HG03460 (cell line): ENCODE measurements around the gene EME1.

ENCODE experiments used
- ATAC-seq: cut with Tn5 transposase; IDR thresholded peaks from one replicate; pipeline ENCODE4 v1.9.1; 2021; ENCODE audit not compliant: unreplicated experiment

EME1 gene

DNA sequence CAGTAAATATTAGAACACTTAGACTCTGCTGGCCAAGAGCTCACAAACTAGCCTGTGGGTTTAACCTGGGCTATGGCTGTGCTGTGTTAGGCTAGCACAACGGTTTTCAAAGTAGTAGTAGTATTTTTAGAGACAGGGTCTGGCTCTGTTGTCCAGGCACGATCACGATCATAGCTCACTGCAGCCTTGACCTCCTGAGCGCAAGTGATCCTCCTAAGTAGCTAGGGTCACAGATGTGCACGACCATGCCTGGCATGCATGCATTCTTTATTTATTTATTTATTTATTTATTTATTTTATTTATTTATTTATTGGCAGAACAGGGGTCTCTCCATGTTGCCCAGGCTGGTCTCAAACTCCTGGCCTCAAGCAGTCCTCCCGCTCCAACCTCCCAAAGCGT, 10.4 kb upstream of the EME1 start:
- ATAC-seq, result no peak

DNA sequence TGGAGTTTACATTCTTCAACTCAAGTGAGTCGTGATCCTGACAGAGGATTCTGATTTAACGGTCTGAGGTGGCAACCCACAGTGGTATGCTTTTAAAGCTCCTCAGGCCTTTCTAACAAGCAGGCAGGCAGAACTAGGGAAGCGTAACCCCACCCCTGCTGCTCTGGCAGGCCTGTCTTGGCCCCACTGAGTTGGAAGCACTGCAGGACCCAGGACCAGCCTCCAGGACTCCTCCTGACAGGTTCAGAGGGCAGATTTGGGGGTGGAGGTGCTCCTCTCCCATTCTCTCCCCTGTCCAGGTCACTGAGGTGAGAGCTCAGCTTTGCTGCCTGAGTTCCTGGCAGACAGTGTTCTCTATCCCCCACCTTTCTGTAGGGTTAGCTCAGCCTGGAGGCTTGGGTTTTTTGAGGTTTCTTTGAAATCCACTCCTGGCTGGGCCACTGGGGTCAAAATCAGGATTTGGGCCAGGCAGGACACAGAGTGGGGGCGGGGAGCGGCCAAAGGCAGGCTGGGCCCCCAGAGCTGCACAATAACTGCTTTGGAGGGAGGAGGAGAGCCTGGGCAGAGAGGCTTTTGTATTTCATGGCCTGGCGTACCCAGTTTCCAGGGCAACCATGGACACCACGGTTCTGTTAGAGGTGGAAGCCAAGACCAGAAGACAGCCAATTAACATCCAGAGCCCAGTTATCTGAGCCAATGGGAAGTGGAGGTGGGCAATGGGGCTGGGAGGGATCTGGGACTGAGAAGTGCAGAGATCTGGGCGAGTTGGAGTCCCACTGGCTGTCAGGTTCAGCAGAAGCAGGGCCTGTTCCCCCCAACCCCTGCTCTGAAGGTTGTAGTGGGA, 9.6 kb upstream of the EME1 start:
- ATAC-seq, result no peak

DNA sequence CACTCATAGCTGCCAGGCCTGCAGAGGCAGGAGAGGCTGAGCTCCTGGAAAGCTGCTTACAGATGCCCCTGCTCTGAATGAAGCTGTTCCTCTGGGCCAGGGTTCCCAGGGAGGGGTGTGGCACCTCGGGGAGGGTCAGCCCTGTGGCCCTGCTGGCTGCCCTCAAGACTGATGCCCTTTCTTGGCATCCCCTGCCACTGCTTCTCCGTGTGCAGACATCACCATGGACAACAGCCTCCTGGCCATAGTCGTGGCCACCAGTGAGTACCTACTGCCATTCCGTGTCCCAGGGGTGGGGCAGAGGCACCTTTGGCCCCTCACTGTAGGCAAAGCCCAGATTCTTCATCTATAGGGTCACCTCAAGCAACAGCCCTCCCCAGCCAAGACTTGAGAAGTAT, 9.0 kb upstream of the EME1 start:
- no peak for ATAC-seq

DNA sequence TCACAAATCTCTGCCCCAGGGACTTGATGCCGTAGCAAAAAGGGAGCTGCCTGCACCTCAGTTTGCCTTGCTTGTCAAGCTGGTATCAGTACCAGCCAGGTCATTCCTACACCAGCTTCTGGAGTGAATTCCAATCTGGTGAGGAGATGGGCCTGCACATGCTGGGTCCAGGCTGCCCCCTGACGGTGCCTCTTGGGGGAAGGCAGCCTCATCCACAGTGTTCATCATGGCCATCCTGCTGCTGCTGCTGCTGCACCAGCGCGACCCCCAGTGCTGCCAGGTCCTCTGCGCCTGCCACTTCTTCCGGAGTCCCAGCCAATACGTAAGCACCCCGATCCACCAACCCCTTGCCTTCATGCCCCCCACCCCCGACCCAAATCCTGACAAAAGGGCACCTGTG, 8.3 kb upstream of the EME1 start:
- ATAC-seq, result no peak

DNA sequence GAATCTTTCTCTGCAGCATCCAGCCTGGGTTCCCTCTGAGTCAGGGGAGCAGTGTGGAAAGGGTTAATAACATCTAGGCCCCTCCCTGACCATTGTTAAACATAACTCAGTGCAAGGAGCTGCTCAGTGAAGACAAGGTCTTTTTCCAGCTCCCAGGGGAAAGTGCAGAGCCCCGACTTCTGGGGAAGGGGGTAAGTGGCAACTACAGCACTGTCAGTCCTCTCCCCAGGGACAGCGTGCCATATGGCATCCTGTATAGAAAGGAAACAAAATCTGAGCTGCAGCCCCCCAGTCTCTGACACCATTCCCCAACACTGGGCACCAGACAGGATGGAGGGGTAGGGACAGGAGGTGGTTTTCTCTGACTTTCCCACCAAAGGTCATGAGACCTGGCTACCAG, 7.9 kb upstream of the EME1 start:
- ATAC-seq, result no peak

DNA sequence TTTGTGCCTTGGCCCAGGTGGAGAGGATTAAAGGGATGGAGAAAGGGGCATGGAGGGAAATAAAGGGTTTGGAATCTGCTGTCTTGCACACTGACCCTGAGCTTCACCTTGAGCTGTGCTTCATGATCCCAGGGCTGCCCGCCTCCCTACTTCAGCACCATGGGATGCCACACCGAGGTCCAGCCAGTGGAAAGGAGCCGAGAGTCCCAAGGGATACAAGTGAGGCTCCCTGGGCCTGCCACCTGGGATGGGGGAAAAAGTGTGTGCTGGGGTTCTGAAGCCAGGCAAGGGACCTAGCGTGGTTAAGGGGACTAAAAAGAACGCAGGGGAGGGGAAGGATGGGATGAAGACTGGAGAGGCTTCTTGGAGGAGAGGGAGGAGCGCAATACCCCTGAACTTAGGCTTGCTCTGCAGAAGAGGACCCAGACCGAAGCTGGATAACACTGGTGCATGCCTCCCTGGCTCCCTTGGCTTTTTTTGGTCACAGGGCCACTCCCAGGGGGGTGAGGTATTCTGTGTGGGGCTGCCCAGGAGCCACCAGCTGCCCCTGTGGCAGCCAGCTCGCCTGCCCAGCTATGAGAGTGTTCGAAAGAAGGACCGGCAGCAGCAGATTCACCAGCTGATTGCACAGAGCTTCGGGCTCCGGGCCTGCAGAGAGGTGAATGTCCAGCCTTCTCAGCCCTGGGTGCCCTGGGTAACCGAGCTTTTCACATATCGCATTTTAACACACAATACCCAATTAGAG, 7.2 kb upstream of the EME1 start:
- no peak for ATAC-seq

DNA sequence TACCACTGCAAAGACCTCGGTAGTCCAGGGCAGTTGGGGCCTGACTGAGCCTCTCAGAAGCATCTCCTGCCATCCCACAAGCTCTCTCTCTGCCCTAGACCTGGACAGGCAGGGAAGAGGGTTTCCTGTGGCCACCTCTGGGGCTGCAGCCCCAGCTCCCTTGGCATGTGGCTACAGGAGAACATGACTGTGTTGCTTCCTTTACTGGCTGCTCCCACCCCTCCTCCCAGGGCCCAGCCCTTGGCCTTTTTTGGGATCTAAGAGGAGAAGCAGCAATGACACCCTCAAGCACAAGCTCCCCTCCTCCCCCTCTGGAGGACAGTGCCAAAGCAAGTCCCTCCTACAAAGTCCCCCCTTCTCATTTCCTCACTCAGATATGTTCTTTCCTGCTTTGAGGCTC, 5.6 kb upstream of the EME1 start:
- no peak for ATAC-seq

DNA sequence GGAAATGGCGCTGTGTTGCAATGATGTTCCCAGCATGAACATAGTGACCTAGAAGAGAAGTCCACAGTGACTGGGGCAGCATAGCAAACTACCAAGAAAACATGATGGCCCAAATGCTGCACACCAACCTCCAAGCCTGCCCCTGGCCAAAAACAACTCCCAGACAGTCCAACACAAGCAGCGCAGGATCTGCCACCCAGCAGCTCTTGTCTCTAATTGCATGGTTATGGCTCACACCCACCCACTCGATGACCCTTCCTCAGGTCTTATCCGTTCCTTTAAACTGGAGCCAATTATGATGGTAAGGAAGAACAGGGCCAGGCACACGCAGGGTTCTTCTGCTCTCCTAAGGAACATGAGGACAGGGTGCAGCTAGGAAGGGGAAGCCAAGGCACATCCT, 3.0 kb upstream of the EME1 start:
- ATAC-seq, result no peak

DNA sequence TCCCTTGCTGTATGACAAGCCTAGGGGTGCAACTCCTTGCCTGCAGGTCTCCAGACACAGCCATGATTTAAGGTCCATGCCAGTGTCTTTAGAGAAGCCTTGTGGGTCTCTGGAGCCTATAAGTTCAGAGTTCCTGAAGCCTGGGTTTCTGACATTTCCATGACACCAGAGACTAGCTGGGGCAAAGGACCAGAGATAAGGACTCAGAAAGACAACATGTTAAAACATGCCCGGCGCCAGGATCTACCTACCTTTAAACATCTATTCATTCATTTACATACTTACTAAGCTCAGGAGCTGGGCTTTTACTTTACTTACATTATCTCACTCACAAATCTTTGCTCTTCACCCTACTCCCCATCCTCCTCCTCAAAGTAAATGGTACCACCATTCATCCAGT, 1.5 kb upstream of the EME1 start:
- no peak for ATAC-seq

DNA sequence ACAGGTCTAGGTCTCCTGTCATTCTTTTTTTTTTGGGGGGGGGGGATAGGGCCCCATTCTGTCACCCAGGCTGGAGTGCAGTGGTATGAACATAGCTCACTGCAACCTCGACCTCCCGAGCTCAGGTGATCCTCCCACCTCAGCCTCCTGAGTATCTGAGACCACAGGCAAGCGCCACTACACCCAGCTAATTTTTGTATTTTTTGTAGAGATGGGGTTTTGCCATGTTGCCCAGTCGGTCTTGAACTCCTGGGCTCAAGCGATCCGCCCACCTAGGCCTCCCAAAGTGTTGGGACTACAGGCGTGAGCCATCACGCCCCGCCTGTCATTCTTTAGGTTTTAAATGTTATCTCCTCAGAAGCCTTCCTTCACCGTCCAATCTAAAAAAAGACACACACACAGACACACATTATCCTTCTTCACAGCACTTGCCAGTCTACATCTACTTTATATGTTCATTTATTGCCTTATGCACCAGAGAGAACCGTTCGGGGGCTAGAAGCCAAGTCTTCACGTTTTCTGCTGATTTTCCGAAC, 739 bp upstream of the EME1 start:
- ATAC-seq, result no peak

DNA sequence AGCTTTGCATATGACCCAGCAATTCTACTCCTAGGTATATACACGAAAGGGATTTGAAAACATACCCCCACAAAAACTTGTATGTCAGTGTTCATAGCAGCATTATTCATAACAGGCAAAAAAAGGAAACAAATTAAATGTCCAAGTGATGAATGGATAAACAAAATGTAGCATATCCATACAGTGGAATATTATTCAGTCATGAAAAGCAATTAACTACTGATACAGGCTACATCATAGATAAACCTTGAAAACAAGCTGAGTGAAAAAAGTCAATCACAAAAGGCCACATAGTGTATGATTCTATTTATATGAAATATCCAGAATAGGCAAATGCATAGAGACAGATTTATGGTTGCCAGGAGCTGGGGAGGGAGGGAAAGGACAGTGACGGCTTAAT, 676 bp downstream of the EME1 start:
- no peak for ATAC-seq

DNA sequence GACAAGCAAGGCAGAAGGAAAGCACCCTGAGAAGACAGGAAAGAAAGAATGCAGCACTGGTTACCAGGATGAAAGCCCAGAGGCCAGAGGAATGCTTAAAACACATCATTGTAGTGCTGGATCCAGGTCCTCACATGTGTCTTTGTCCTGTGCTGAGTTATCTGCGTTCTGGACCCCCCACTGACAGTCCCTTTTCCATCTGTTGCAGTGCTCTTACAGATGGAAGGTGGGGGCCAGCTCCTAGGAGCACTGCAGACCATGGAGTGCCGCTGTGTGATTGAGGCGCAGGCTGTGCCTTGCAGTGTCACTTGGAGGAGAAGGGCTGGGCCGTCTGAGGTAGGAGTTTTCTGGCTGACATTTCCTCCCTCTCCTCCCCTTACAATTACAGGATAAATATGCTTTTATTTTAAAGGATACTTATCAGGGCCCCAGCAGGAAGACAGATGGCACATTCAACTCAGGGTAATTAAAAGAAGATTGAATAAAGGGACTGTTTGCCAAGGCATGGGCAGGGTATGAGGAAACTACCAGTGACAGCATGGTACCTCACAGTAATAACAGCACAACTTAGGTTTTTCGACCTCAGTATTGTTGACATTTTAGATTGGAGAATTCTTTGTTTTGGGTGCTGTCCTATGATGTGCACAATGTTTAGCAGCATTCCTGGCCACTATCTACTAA, 3.0 kb downstream of the EME1 start:
- no peak for ATAC-seq

DNA sequence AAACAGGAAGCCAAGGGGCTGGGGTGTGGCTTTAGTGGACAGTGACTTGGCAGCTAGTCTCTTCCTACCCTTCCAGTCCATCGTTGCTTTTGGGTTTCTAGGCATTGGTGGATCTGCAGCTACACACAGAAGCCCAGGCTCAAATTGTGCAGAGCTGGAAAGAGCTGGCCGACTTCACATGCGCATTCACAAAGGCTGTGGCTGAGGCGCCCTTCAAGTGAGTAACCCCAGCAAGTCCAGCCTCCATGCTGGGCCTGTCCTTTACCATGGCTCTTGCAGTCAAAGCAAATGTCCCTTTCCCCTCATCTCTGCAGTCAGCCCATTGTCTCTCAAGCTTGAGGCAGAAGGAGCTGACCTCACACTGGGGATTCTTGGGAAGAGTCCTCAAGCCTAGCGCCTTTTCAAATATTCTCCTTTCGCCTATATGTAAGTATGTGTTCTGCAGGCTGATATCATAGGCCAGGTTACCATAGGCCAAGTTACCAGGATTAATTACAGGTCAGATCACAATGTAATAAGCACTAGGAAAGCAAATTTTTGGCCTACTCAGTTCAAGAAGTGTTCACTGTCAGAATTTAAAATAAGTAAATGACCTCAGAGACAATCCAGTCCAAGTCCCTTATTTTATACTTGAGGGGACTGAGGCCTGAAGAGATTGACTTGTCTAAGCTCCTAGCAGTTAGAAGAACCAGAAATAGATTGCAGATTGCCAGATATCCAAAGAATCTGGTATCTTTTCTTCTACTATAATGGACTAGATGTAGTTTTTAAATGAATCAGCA, 6.5 kb downstream of the EME1 start:
- ATAC-seq, result no peak

DNA sequence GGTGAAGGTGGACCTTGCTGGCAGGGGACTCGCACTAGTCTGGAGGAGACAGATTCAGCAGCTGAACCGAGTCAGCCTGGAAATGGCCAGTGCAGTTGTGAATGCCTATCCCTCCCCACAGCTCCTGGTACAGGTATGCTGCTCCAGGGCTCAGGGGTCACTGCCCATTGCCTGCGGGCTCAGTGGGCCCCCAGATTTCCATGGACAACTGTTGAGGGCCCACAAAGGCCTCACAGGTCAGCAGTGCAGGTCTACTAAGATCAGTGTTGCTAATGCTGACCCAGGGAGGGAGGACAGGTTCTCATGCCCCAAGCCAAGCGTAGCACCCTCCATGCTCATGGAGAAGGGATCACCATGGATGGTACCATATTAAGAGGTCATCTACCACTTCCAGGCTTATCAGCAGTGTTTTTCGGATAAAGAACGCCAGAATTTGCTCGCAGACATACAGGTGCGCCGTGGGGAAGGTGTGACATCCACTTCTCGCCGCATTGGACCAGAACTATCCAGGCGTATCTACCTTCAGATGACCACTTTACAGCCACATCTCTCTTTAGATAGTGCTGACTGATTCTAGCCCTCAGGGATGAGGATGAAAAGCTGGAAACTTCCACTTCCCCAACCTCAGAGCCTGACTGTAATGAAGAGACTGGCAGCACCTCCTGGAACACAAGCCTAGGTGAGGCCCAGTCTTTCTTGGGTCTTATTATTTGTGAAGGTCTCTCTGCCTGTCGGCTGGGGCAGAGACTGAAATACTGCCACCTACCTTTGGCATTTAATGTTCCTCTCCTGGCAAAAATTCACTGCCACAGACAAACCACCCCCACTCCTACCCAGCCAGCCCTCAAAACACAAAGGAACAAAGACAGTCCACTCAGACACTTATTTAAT, 7.6 kb downstream of the EME1 start:
- ATAC-seq, result no peak

DNA sequence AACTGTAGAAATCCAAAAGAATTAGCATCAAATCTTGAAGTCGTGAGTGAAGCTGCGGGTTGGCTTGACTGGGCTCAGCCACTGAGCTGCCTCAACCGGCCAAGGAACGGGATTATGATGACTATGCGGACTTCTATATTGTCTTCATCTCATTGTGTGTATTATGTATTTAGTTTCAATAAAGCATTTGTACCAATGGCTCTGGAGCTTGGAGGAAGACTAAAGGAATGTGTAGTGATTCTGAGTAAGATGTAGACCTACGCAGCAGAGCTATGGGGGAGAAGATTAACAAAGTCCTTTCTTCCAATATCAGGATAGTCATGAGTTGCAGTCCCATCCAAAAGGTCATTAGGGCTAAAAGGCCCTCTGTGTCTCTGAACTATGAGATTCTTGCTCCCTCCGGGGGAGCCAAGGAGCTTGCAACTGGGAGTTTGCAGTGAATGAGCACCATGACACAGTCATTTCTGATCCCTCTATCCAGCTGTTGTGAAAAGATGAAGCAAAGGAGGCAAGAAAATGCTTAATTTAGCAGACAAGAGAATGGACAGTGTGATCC, 8.3 kb downstream of the EME1 start:
- no peak for ATAC-seq

DNA sequence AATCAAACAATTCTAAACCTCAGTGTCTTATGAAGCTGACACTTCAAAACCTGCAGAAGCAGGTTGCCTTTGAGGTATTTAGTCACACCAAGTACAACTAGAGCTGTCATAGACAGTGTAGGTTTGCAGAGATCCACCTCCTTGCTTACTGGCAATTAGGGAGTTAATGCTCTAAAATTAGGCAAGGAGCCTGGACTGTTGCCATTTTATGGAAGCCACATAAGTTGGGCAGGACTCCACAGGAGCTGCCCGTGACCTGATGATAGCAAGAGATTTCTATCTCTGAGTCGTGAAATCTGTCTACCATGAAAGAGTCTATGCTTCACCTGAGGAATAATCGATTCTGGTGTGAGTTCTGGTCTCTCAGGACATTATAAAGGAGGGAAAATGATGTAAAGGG, 8.9 kb downstream of the EME1 start:
- ATAC-seq, result no peak

DNA sequence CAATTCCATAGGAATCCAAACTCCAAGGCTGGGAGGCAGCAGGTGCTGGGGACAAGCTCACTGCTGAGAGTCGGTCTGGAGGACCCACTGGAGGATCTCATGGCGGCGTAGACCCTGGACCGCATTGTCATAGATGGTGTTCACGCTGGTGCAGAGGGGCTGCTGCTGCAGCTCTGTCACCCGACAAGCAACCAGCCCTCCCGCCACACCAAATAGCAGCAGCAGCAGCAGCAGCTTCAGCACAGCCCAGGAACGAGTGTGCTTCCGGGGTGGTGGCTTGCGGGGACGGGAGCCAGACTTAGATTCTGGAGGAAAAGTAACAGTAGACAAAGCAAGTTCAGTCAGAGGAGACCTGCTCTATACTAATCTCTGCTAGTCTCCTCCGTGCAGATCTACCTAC, 9.9 kb downstream of the EME1 start:
- no peak for ATAC-seq

DNA sequence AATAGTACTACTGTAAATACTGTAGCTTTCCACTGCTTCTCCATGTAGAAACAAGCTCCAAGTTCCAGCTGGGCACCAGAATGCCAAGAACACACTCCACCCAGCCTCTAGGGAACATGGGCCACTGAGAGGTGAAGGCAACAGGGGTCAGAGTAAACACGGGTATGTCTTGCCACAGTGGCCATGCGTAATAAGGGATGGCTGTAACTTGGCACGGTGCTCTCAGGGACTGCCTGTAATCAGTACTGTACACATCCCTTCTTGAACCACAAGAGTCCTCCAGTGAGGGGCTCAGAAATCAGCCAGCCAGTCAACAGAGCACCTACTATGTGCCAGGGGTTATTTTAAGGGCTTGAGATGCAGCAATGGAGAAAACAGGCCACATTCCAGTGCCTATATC, 13.5 kb downstream of the EME1 start:
- no peak for ATAC-seq

DNA sequence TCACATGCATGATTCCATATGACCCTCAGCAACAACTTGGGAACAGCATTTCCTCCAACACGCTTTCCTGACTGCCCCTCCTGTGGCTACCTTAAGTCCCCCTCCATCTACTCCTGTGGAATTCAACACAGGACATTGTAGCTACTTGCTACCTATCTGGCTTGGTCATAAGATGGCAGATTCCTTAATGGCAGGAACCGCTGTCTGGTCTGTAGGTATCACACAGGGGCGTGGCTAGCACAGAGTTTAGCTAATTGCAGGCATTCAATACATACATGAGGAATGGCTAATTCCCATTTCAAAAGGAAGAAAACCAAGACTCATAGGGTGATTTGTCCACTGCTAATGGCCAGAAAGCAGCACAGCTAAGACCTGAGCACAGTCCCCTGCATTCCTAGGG, 15.7 kb downstream of the EME1 start:
- no peak for ATAC-seq

DNA sequence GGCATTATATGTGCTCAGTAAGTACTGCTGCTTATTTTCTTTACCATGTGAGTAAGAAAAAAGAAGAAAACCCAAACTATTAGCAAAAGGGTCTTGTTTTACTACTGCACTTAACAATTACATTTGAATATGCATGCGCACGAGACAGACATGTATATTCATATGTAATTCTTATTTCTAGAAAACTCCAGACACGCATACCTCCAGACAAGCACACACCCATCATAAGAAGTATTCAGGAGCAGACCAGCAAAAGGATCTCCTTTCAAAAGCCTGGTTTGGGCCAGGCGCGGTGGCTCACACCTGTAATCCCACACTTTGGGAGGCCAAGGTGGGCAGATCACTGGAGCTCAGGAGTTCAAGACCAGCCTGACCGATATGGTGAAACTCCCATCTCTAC, 16.5 kb downstream of the EME1 start:
- ATAC-seq, result no peak
